ENCODE measurements around the gene NEGR1. TPM values are rescaled to one million over a fixed set of nuclear protein-coding genes. Genes with fewer than 3 reads are reported as not detected.

The NEGR1 gene
- total and polyA plus RNA-seq, 2 experiments from 2014 or later: 1.0 to 2.8 TPM

- H3K4me1 ChIP-seq (ENCODE audit: insufficient read depth): no peaks in the 10 kb centered on the region
- no peak overlapping the region for H2AFZ ChIP-seq
- H3K4me3 ChIP-seq: no peak overlapping the region
- H3K9me3 ChIP-seq (ENCODE audit: low read depth): no peaks in the 10 kb centered on the region
- DNase-seq (ENCODE audit: low spot score): no peak
- no peak overlapping the region for H3K27ac ChIP-seq
- no peaks in the 10 kb centered on the region for H3K27me3 ChIP-seq
- no peak overlapping the region for H3K4me2 ChIP-seq
- H4K20me1 ChIP-seq (ENCODE audit: insufficient read depth, poor library complexity, severe bottlenecking): no peaks in the 10 kb centered on the region
- no peaks in the 10 kb centered on the region for H3K36me3 ChIP-seq (replicated peaks; ENCODE audit: insufficient read depth, low read depth)
- no peaks in the 10 kb centered on the region for H3K9me2 ChIP-seq (replicated peaks; ENCODE audit: insufficient read depth)
- TF ChIP-seq CTCF (IDR thresholded peaks at IDR 0.05; ENCODE audit: poor library complexity): no peak
- TF ChIP-seq EZH2 (IDR thresholded peaks at IDR 0.05; ENCODE audit: borderline replicate concordance): no peak
- no peak for TF ChIP-seq EZH2phosphoT487 (IDR thresholded peaks at IDR 0.05; ENCODE audit: low read depth, severe bottlenecking, unreplicated experiment)
- H3K79me2 ChIP-seq: no peaks in the 10 kb centered on the region
These were observed 413.0 kb downstream of the NEGR1 start for GRCh38 chr1:71869326-71869725.

- H3K27me3 ChIP-seq: no peaks in the 10 kb centered on the region
- no peak for TF ChIP-seq EZH2 (IDR thresholded peaks at IDR 0.05; ENCODE audit: borderline replicate concordance)
- no peak for TF ChIP-seq EZH2phosphoT487 (IDR thresholded peaks at IDR 0.05; ENCODE audit: low read depth, severe bottlenecking, unreplicated experiment)
- no peak for TF ChIP-seq CTCF (IDR thresholded peaks at IDR 0.05; ENCODE audit: poor library complexity)
- no peaks in the 10 kb centered on the region for H3K4me1 ChIP-seq (ENCODE audit: insufficient read depth)
- H2AFZ ChIP-seq: no peak overlapping the region
- no peaks in the 10 kb centered on the region for H3K9me2 ChIP-seq (replicated peaks; ENCODE audit: insufficient read depth)
- DNase-seq (ENCODE audit: low spot score): no peak
- WGBS (ENCODE audit: low lambda C conversion rate, missing lambda C conversion rate): 77% methylated on average over 2 of the region's 2 CpGs
- no peaks in the 10 kb centered on the region for H3K9me3 ChIP-seq (ENCODE audit: low read depth)
- H4K20me1 ChIP-seq (ENCODE audit: insufficient read depth, poor library complexity, severe bottlenecking): no peaks in the 10 kb centered on the region
- no peaks in the 10 kb centered on the region for H3K36me3 ChIP-seq (replicated peaks; ENCODE audit: insufficient read depth, low read depth)
- no peaks in the 10 kb centered on the region for H3K79me2 ChIP-seq
- no peak overlapping the region for H3K27ac ChIP-seq
- H3K4me3 ChIP-seq: no peak overlapping the region
- H3K4me2 ChIP-seq: no peak overlapping the region
These were observed 419.6 kb downstream of the NEGR1 start for GRCh38 chr1:71862756-71863155.

- TF ChIP-seq CTCF (IDR thresholded peaks at IDR 0.05; ENCODE audit: poor library complexity) (no peak), EZH2phosphoT487 (IDR thresholded peaks at IDR 0.05; ENCODE audit: low read depth, severe bottlenecking, unreplicated experiment) (no peak), EZH2 (IDR thresholded peaks at IDR 0.05; ENCODE audit: borderline replicate concordance) (no peak)
- no peak for DNase-seq (ENCODE audit: low spot score)
These were observed 421.3 kb downstream of the NEGR1 start for GRCh38 chr1:71861022-71861421.

GRCh38 chr1:71859806-71860205 is 422.5 kb downstream of the NEGR1 start:
- H3K27me3 ChIP-seq: no peaks in the 10 kb centered on the region

More at GRCh38 chr1:71861022-71861421, 421.3 kb downstream of the NEGR1 start:
- no peak overlapping the region for H3K27ac ChIP-seq
- H2AFZ ChIP-seq: no peak overlapping the region
- no peaks in the 10 kb centered on the region for H3K36me3 ChIP-seq (replicated peaks; ENCODE audit: insufficient read depth, low read depth)
- no peak overlapping the region for H3K4me2 ChIP-seq
- no peaks in the 10 kb centered on the region for H4K20me1 ChIP-seq (ENCODE audit: insufficient read depth, poor library complexity, severe bottlenecking)
- no peaks in the 10 kb centered on the region for H3K4me1 ChIP-seq (ENCODE audit: insufficient read depth)
- H3K27me3 ChIP-seq: no peaks in the 10 kb centered on the region
- no peak overlapping the region for H3K4me3 ChIP-seq
- no peaks in the 10 kb centered on the region for H3K79me2 ChIP-seq
- H3K9me2 ChIP-seq (replicated peaks; ENCODE audit: insufficient read depth): no peaks in the 10 kb centered on the region
- H3K9me3 ChIP-seq (ENCODE audit: low read depth): no peaks in the 10 kb centered on the region

More at GRCh38 chr1:71859806-71860205, 422.5 kb downstream of the NEGR1 start:
- H3K9me2 ChIP-seq (replicated peaks; ENCODE audit: insufficient read depth): no peaks in the 10 kb centered on the region
- no peak overlapping the region for H2AFZ ChIP-seq
- no peak overlapping the region for H3K4me2 ChIP-seq
- WGBS (ENCODE audit: low lambda C conversion rate, missing lambda C conversion rate): 91% methylated on average over 2 of the region's 2 CpGs
- no peak overlapping the region for H3K27ac ChIP-seq
- no peak overlapping the region for H3K4me3 ChIP-seq
- H3K36me3 ChIP-seq (replicated peaks; ENCODE audit: insufficient read depth, low read depth): no peaks in the 10 kb centered on the region
- H3K4me1 ChIP-seq (ENCODE audit: insufficient read depth): no peaks in the 10 kb centered on the region
- TF ChIP-seq EZH2 (IDR thresholded peaks at IDR 0.05; ENCODE audit: borderline replicate concordance) (no peak), CTCF (IDR thresholded peaks at IDR 0.05; ENCODE audit: poor library complexity) (no peak), EZH2phosphoT487 (IDR thresholded peaks at IDR 0.05; ENCODE audit: low read depth, severe bottlenecking, unreplicated experiment) (no peak)
- no peaks in the 10 kb centered on the region for H3K79me2 ChIP-seq
- no peaks in the 10 kb centered on the region for H4K20me1 ChIP-seq (ENCODE audit: insufficient read depth, poor library complexity, severe bottlenecking)
- no peak for DNase-seq (ENCODE audit: low spot score)
- H3K9me3 ChIP-seq (ENCODE audit: low read depth): no peaks in the 10 kb centered on the region

Data from hepatocyte (in vitro differentiated cells).